Measurements from ENCODE around the gene RALGPS1. TPM values are rescaled to one million over a fixed set of nuclear protein-coding genes. Genes with fewer than 3 reads are reported as not detected.

Gene RALGPS1
- total and polyA plus RNA-seq, 2 donors (not counting 1 experiment from before 2014, with no cell fraction given): 19.7 to 39.9 TPM

DNA sequence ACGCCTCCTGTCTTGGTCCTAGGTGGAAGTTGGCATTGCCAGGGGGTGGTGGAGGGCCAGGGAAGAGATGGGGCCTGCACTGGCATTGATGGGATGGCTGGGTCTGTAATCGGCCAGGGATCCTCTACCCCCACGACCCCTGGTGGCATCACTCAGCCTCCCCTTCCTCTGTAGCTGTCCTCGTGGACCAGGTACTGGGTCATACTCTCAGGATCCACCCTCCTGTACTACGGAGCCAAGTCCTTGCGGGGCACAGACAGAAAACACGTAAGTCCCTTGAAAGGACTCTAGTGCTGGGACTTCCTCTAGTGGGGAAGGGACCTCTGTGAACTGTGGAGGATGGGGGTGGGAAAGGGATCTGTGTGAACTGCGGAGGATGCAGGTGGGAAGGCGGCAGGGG lies 297.9 kb downstream of the RALGPS1 start:
- H3K4me2 ChIP-seq (replicated peaks; ENCODE audit: low read depth, low read length, poor library complexity, severe bottlenecking): no peak overlapping the region
- Mint-ChIP-seq H3K27ac (no peak overlapping the region), H3K9me3 (ENCODE audit: insufficient read depth) (no peaks in the 10 kb centered on the region), H3K27me3 (no peaks in the 10 kb centered on the region), H3K4me3 (no peak overlapping the region), H3K4me1 (peaks cover 4% of the 10 kb centered on the region)
- H4K20me1 ChIP-seq (ENCODE audit: control insufficient read depth, insufficient read depth, low read length, poor library complexity, severe bottlenecking): no peaks in the 10 kb centered on the region
- no peaks in the 10 kb centered on the region for H3K27me3 ChIP-seq (replicated peaks in 1 of 4; ENCODE audit: control extremely low read depth in 1 of 4, control insufficient read depth in 3 of 4, insufficient read depth in 4 of 4, low read length in 3 of 4)
- no peak overlapping the region for H2AFZ ChIP-seq (ENCODE audit: insufficient read depth, low read depth, low read length, poor library complexity, severe bottlenecking)
- DNase-seq (no peak), ATAC-seq (ENCODE audit: low read depth) (no peak)
- CTCF ChIA-PET: interaction anchor here (0.7 to 4.5 kb wide), 3 partner anchors 12 to 376 kb away, joined by 3 to 30 read pairs (median 3); no protein-coding TSS in a partner anchor
- no peaks in the 10 kb centered on the region for H3K9me3 ChIP-seq (ENCODE audit: control extremely low read depth in 1 of 3, control insufficient read depth in 2 of 3, insufficient read depth in 1 of 3, low read length in 2 of 3)
- H3K9ac ChIP-seq (ENCODE audit: low read length): no peak overlapping the region
- no peaks in the 10 kb centered on the region for H3K79me2 ChIP-seq (ENCODE audit: control insufficient read depth, insufficient read depth, low read length)
- H3K4me1 ChIP-seq (ENCODE audit: control insufficient read depth in 2 of 2, insufficient read depth in 2 of 2, low read length in 2 of 2): peaks cover 0 to 3% of the 10 kb centered on the region in 2 donors
- no peak overlapping the region for H3K4me3 ChIP-seq (ENCODE audit: control extremely low read depth in 1 of 5, extremely low read depth in 1 of 5, insufficient read depth in 1 of 5, low read depth in 2 of 5, low read length in 4 of 5)
- TF ChIP-seq, protein P1, sequence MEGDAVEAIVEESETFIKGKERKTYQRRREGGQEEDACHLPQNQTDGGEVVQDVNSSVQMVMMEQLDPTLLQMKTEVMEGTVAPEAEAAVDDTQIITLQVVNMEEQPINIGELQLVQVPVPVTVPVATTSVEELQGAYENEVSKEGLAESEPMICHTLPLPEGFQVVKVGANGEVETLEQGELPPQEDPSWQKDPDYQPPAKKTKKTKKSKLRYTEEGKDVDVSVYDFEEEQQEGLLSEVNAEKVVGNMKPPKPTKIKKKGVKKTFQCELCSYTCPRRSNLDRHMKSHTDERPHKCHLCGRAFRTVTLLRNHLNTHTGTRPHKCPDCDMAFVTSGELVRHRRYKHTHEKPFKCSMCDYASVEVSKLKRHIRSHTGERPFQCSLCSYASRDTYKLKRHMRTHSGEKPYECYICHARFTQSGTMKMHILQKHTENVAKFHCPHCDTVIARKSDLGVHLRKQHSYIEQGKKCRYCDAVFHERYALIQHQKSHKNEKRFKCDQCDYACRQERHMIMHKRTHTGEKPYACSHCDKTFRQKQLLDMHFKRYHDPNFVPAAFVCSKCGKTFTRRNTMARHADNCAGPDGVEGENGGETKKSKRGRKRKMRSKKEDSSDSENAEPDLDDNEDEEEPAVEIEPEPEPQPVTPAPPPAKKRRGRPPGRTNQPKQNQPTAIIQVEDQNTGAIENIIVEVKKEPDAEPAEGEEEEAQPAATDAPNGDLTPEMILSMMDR (IDR thresholded peaks at IDR 0.05): no peak
- no peak for TF ChIP-seq EZH2 (IDR thresholded peaks at IDR 0.05; ENCODE audit: borderline replicate concordance, insufficient read depth, low read depth, low read length, poor library complexity, severe bottlenecking)
- 79% methylated on average over 5 of the region's 9 CpGs for WGBS (ENCODE audit: insufficient coverage)
- no peaks in the 10 kb centered on the region for H3K36me3 ChIP-seq (replicated peaks in 1 of 2; ENCODE audit: control extremely low read depth in 1 of 2, control insufficient read depth in 1 of 2, extremely low read depth in 1 of 2, insufficient read depth in 2 of 2, low read length in 1 of 2)
- POLR2A ChIA-PET: no interaction called here
- intact Hi-C loops (cut with micrococcal nuclease): loop anchor here (5.0 kb wide), 1 partner anchor 710 kb away; no protein-coding TSS in a partner anchor
- no peak overlapping the region for H3K27ac ChIP-seq (ENCODE audit: low read length in 2 of 2)

DNA sequence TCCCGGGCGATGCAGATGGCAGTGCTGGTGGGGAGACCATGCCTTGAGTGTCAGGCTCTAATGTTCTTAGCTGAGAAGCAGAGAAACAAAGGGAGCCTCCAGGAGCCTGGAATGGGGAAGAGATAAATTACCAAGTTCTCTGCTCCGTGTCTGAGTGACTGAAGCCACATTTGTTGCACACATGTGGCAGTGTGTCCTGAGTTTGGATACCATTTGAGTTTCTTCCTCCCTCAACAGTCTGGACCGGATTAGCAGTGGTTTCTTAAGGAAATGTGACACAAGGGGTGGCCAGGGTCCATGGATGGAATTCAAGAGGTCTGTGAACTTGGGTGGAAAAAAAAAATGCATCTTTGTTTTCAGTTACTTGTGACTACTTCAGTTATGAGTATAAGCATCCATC lies 299.3 kb downstream of the RALGPS1 start:
- H3K4me3 Mint-ChIP-seq: no peak overlapping the region
- Histone ChIP-seq H3K4me2 (replicated peaks; ENCODE audit: low read depth, low read length, poor library complexity, severe bottlenecking) (no peak overlapping the region), H4K20me1 (ENCODE audit: control insufficient read depth, insufficient read depth, low read length, poor library complexity, severe bottlenecking) (no peaks in the 10 kb centered on the region), H3K27me3 (replicated peaks in 1 of 4; ENCODE audit: control extremely low read depth in 1 of 4, control insufficient read depth in 3 of 4, insufficient read depth in 4 of 4, low read length in 3 of 4) (no peaks in the 10 kb centered on the region), H3K9ac (ENCODE audit: low read length) (no peak overlapping the region), H3K36me3 (replicated peaks in 1 of 2; ENCODE audit: control extremely low read depth in 1 of 2, control insufficient read depth in 1 of 2, extremely low read depth in 1 of 2, insufficient read depth in 2 of 2, low read length in 1 of 2) (no peaks in the 10 kb centered on the region), H3K27ac (ENCODE audit: low read length in 2 of 2) (no peak overlapping the region), H3K4me3 (ENCODE audit: control extremely low read depth in 1 of 5, extremely low read depth in 1 of 5, insufficient read depth in 1 of 5, low read depth in 2 of 5, low read length in 4 of 5) (no peak overlapping the region), H3K4me1 (ENCODE audit: control insufficient read depth in 2 of 2, insufficient read depth in 2 of 2, low read length in 2 of 2) (peaks cover 0 to 3% of the 10 kb centered on the region in 2 donors), H3K79me2 (ENCODE audit: control insufficient read depth, insufficient read depth, low read length) (no peaks in the 10 kb centered on the region), H3K9me3 (ENCODE audit: control extremely low read depth in 1 of 3, control insufficient read depth in 2 of 3, insufficient read depth in 1 of 3, low read length in 2 of 3) (no peaks in the 10 kb centered on the region), H2AFZ (ENCODE audit: insufficient read depth, low read depth, low read length, poor library complexity, severe bottlenecking) (no peak overlapping the region)
- ChIA-PET CTCF (interaction anchor here (0.9 to 4.5 kb wide), 17 partner anchors 8 to 708 kb away, joined by 3 to 30 read pairs (median 5); partner anchors contain the start of genes SLC2A8 and TOR2A), POLR2A (interaction anchor here (0.7 to 1.4 kb wide), 2 partner anchors 10 to 17 kb away, joined by 4 to 5 read pairs; no protein-coding TSS in a partner anchor)
- peaks cover 4% of the 10 kb centered on the region for H3K4me1 Mint-ChIP-seq
- TF ChIP-seq, protein P1 (IDR thresholded peaks at IDR 0.05): no peak
- TF ChIP-seq EZH2 (IDR thresholded peaks at IDR 0.05; ENCODE audit: borderline replicate concordance, insufficient read depth, low read depth, low read length, poor library complexity, severe bottlenecking): no peak
- DNase-seq (no peak), ATAC-seq (ENCODE audit: low read depth) (no peak)
- H3K9me3 Mint-ChIP-seq (ENCODE audit: insufficient read depth): no peaks in the 10 kb centered on the region
- no peaks in the 10 kb centered on the region for H3K27me3 Mint-ChIP-seq
- intact Hi-C loops (cut with micrococcal nuclease): loop anchor here (1.0 to 5.0 kb wide), 3 partner anchors 184 to 708 kb away; no protein-coding TSS in a partner anchor
- no peak overlapping the region for H3K27ac Mint-ChIP-seq
- 100% methylated on average over 2 of the region's 4 CpGs for WGBS (ENCODE audit: insufficient coverage)

Measured in B cell (primary cell).